ENCODE results near the gene NECAP2. TPM values are rescaled to one million over a fixed set of nuclear protein-coding genes. Genes with fewer than 3 reads are reported as not detected.
"Not testable (repeated sequence)": the region's sequence is repeated elsewhere in the genome, so short reads cannot be mapped to it uniquely, and the experiment has no call there.

The NECAP2 gene
- total RNA-seq, 1 donor from 2014 or later = 14.9 TPM

DNA sequence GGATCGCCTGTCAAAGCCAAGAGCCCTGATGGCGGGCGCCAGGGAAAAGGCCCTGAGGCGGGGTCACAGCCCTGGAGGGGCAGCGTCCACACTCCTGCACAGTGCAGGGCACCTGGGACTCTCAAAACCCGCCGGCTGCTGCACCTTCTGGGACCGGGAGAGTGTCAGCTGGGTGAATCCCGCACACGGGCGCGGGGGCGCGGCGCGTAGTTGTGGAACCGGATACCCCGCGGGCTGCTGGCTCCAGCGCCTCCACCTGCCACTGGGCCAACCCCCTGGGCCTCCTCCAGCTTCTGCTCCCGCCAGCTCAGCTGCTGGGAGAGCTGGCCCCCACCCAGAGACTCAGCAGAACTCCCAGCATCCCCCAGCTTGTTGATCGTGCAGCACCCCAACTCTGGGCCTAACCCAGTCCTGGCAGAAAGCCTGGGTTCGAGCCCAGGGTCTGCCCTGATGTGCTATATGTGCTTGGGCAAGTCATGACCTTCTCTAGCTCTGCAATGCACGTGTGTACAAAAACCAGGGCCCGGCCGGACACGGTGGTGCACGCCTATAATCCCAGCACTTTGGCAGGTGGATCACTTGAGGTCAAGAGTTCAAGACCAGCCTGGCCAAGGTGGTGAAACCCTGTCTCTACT, 33.8 kb downstream of the NECAP2 start:
- Histone ChIP-seq H3K27me3 (ENCODE audit: low read depth) (no peaks in the 10 kb centered on the region), H3K4me3 (no peak overlapping the region), H3K4me1 (no peaks in the 10 kb centered on the region), H3K36me3 (peaks cover 69% of the 10 kb centered on the region), H3K27ac (replicated peaks) (no peak overlapping the region), H3K9me3 (replicated peaks) (no peaks in the 10 kb centered on the region)
- TF ChIP-seq, protein P1, sequence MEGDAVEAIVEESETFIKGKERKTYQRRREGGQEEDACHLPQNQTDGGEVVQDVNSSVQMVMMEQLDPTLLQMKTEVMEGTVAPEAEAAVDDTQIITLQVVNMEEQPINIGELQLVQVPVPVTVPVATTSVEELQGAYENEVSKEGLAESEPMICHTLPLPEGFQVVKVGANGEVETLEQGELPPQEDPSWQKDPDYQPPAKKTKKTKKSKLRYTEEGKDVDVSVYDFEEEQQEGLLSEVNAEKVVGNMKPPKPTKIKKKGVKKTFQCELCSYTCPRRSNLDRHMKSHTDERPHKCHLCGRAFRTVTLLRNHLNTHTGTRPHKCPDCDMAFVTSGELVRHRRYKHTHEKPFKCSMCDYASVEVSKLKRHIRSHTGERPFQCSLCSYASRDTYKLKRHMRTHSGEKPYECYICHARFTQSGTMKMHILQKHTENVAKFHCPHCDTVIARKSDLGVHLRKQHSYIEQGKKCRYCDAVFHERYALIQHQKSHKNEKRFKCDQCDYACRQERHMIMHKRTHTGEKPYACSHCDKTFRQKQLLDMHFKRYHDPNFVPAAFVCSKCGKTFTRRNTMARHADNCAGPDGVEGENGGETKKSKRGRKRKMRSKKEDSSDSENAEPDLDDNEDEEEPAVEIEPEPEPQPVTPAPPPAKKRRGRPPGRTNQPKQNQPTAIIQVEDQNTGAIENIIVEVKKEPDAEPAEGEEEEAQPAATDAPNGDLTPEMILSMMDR (IDR thresholded peaks at IDR 0.05; ENCODE audit: borderline replicate concordance) = no peak
- intact Hi-C loops (cut with micrococcal nuclease) = no loop called here
- DNase-seq = no peak

DNA sequence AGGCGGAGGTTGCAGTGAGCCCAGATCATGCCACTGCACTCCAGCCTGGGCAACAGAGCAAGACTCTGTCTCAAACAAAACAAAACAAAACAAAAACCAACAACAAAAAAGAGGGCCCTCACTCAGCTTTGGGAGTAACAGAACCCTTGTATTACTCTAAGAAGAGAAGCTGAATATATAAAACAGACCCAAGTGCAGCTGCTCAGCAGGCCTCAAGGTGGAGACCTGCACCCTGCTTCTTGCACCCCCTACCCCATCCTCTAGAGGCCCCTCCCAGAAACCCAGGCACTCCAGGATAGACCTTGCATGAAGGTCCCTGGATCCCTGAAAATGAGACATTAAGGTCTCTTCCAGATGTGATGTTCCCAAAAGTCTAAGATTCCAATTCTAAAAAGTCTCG, 34.4 kb downstream of the NECAP2 start:
- intact Hi-C loops (cut with micrococcal nuclease); H3K27me3 ChIP-seq (ENCODE audit: low read depth); DNase-seq; H3K4me3 ChIP-seq; H3K4me1 ChIP-seq; H3K27ac ChIP-seq (replicated peaks); H3K9me3 ChIP-seq (replicated peaks): not testable (repeated sequence)
- peaks cover 74% of the 10 kb centered on the region for H3K36me3 ChIP-seq

DNA sequence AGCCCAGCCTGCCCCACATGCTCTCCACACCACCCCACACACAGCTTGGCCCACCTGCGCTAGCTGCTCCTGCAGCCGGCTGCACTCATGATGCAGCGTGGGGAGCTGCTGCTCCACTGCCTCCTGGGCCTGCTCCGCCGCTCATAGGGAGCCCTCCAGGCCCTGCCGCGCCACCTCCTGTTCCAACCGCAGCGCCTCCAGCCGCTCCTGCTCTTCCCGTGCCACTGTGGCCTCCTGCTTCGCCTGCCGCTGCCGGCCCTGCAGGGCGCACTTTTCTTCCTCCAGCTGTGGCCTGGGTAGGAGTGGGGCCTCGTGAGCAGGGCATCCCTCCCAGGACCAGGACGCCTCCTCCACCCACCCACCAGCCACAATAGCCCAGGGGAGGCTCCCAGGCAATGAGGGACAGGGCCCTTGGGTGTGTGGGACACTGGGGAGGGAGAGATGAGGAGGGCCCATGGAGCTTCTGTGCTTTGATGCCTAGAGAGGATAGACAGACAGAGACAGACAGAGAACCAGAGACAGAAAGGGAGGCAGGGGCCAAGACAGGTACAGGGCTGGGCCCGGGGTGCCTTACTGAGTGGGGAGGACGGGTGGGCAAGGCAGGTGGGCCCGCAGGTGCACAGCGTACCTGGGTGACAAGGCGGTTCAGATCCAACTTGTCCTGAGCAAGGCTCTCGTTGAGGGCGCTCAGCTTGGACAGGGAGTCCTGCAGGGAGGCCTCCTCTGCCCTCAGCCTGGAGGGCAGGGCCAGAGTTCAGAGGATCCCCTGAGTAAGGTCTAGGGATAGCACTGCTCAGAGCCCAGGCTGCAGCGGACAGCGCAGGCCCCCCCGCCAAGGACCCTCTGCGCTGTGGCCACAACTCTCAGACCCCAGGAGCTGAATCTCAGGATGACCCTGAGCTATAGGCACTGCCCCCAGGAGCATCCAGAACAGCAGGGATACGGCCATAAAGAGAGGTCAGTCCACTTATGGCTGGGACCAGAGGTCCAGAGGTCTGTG, 35.5 kb downstream of the NECAP2 start:
- H3K4me1 ChIP-seq; H3K27me3 ChIP-seq (ENCODE audit: low read depth); H3K27ac ChIP-seq (replicated peaks); H3K4me3 ChIP-seq; H3K9me3 ChIP-seq (replicated peaks); intact Hi-C loops (cut with micrococcal nuclease); DNase-seq: not testable (repeated sequence)
- peaks cover 86% of the 10 kb centered on the region for H3K36me3 ChIP-seq

DNA sequence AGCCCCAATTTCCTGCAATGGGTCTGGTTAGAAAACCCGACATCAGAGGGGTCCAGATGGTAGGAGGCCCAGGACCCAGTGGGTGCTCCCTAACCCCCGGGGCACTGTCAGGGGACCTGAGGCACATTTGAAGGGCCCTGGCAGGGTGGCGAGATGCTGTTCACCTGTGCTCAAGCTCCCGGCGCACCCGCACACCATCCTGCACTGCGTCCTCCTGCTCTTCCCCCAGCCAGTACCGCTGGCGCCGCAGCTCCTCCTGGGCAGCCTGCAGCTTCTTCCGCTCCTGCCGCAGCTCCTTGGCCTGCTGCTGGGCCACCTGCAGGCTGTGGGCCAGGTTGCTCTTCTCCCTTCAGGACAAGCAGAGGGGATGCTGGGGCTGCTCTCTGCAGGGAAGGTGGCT, 37.6 kb downstream of the NECAP2 start:
- TF ChIP-seq, protein P1 (IDR thresholded peaks at IDR 0.05; ENCODE audit: borderline replicate concordance) = no peak
- no peaks in the 10 kb centered on the region for H3K9me3 ChIP-seq (replicated peaks)
- no peaks in the 10 kb centered on the region for H3K27me3 ChIP-seq (ENCODE audit: low read depth)
- H3K36me3 ChIP-seq = peaks cover 93% of the 10 kb centered on the region
- H3K27ac ChIP-seq (replicated peaks) = no peak overlapping the region
- no peaks in the 10 kb centered on the region for H3K4me1 ChIP-seq
- DNase-seq = no peak
- intact Hi-C loops (cut with micrococcal nuclease) = no loop called here
- no peak overlapping the region for H3K4me3 ChIP-seq

DNA sequence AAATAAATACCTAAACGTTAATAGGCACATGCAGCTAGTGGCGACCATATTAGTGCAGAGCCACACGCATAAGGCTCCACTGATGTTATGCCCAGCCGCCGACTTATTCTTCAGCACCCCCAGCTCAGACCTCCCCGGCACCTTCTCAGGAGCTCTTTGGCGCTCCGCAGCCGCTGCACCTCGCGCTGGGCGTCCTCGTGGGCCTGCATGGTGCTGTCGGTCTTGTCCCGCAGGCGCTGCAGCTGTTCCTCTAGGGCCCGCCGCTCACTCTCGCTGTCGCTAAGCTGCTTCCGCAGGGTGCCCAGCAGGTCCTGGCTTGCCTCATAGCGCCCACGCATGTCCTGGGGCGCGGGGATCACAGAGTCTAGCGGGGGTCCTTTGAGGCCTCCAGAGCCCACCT, 42.6 kb downstream of the NECAP2 start:
- intact Hi-C loops (cut with micrococcal nuclease); H3K27ac ChIP-seq (replicated peaks); H3K4me3 ChIP-seq; H3K9me3 ChIP-seq (replicated peaks); H3K27me3 ChIP-seq (ENCODE audit: low read depth); DNase-seq; H3K4me1 ChIP-seq: not testable (repeated sequence)
- H3K36me3 ChIP-seq = peaks cover 81% of the 10 kb centered on the region

DNA sequence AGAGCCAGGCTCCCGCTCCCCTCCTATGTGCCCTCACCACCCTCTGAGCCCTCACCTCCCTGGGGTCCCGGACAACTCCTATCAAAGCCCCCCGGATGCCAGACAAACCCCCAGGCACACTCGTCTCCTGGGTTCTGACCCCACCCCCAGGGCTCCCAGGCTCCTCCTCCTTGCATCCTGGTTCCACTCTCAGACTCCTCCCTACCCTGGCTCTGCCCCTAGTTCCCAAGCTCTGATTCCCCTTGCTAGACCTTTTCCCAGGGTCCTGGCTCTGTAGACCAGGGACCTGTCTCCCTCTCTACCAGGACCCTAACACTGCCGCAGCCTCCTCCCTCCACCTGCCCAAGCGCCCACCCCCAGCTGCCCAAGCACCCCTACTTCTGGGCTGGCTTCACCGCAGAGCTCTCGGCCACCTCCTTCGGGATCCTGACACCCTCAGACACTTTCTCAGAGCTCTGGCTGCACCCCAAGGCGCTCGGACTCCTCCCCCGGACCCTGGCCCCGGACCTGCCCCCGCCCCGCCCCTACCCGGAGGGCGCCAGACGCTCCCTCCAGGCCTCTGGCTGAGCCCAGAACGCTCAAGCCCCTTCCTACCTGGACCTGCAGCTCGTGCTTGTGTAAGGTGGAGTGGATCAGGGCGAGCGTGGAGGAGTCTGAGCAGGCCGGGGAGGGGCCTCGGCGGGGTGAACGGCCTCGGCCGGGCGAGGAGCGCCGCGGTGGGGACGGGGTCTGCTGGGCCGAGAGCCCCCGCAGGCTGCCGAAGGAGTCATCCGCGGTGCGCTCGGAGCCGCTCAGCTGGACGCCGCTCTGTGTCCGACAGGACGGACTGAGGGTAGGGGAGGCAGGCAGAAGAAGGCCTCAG, 43.3 kb downstream of the NECAP2 start:
- H3K9me3 ChIP-seq (replicated peaks); H3K27me3 ChIP-seq (ENCODE audit: low read depth); H3K4me1 ChIP-seq; DNase-seq; H3K27ac ChIP-seq (replicated peaks); intact Hi-C loops (cut with micrococcal nuclease); H3K4me3 ChIP-seq: not testable (repeated sequence)
- peaks cover 79% of the 10 kb centered on the region for H3K36me3 ChIP-seq

DNA sequence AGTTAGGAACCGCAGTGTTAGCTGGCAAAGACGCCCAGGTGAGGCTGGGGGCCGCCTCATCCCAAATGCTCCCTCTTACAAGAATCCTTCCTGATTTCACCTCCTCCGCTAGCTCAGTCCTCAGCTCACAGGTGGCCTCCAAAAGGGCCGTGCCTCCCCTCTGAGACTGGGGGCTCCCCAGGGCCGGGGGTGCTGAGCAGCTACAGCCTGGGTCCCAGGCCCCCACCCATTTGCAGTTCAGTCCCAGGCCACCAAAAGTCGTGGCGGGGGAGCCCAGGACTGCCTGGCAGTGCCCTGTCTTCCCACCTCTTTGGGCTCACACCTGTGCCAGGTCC, 43.9 kb downstream of the NECAP2 start:
- Histone ChIP-seq H3K9me3 (replicated peaks) (no peaks in the 10 kb centered on the region), H3K36me3 (peaks cover 83% of the 10 kb centered on the region), H3K27me3 (ENCODE audit: low read depth) (no peaks in the 10 kb centered on the region), H3K4me3 (no peak overlapping the region), H3K27ac (replicated peaks) (no peak overlapping the region), H3K4me1 (no peaks in the 10 kb centered on the region)
- intact Hi-C loops (cut with micrococcal nuclease) = no loop called here
- TF ChIP-seq, protein P1 (IDR thresholded peaks at IDR 0.05; ENCODE audit: borderline replicate concordance) = no peak
- DNase-seq = no peak

Measured in left ventricle myocardium inferior (tissue), 1 donor.